SU-DHL-6 (cell line): ENCODE results near the gene CCDC83.

Source experiments
- EZH2phosphoT487 ChIP-seq: fragments of 200-600 bp; sonication (generic), shearing (Covaris generic); conservative IDR thresholded peaks from 2 replicates; pipeline ENCODE4 v1.6.1; 2018; ENCODE audit warnings: mild to moderate bottlenecking, antibody characterized with exemption, low read length, moderate library complexity, mixed read lengths
- TF ChIP-seq, protein P1 (sequence below): fragments of 200-600 bp; sonication (generic); IDR thresholded peaks from one replicate; pipeline ENCODE4 v1.5.1; 2017; ENCODE audit warnings: antibody characterized with exemption, mild to moderate bottlenecking, low read length, moderate library complexity; ENCODE audit not compliant: insufficient read depth, poor library complexity, severe bottlenecking

DNA sequence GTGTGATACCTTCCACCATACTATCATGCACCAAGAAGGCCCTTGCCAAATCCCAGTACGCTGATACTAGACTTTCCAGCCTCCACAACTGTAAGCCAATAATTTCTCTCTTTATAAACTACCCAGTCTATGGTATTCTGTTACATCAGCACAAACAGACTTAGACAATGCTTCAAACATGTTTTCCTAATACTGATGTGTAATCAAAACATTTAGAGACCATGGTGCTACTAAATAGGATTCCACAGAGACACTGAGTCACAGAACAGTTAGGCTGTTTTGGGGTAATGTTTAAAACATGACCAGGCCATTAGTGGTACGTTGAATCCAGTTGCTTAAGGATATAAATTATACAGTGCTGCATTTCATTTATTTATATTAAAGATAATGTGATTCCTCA, 110.0 kb downstream of the CCDC83 start:
- TF ChIP-seq, protein P1, sequence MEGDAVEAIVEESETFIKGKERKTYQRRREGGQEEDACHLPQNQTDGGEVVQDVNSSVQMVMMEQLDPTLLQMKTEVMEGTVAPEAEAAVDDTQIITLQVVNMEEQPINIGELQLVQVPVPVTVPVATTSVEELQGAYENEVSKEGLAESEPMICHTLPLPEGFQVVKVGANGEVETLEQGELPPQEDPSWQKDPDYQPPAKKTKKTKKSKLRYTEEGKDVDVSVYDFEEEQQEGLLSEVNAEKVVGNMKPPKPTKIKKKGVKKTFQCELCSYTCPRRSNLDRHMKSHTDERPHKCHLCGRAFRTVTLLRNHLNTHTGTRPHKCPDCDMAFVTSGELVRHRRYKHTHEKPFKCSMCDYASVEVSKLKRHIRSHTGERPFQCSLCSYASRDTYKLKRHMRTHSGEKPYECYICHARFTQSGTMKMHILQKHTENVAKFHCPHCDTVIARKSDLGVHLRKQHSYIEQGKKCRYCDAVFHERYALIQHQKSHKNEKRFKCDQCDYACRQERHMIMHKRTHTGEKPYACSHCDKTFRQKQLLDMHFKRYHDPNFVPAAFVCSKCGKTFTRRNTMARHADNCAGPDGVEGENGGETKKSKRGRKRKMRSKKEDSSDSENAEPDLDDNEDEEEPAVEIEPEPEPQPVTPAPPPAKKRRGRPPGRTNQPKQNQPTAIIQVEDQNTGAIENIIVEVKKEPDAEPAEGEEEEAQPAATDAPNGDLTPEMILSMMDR: no peak
- no peak for TF ChIP-seq EZH2phosphoT487
